Esophagus squamous epithelium (tissue), 4 donors: ENCODE data around the gene EDAR.
A peak's percentile ranks its signal among the peaks of the same experiment; 100 is the strongest.

Source experiments
- CTCF ChIP-seq, 6 experiments: fragments of 450-650 bp in 4 of 6; fragments of 200-600 bp in 2 of 6; sonication (generic) in 2 of 6; IDR thresholded peaks; one replicate each; pipeline ENCODE4 v1.5.1; 2016 to 2019; ENCODE audit warnings: antibody characterized with exemption in 6 of 6, mild to moderate bottlenecking in 4 of 6, moderate library complexity in 4 of 6
- POLR2A ChIP-seq, 4 donors: fragments of 450-650 bp; IDR thresholded peaks; one replicate each; pipeline ENCODE4 v1.6.1; 2017; ENCODE audit warnings: antibody characterized with exemption in 4 of 4, mild to moderate bottlenecking in 4 of 4, moderate library complexity in 3 of 4

- peak in 1 of 6 experiments; percentile 6 for TF ChIP-seq CTCF (IDR thresholded peaks at IDR 0.05)
- no peak for TF ChIP-seq POLR2A (IDR thresholded peaks at IDR 0.05)
Observed at GRCh38 chr2:108922141-108922915, 66.7 kb downstream of the EDAR start.
